ENCODE measurements around the gene CFTR. TPM values are rescaled to one million over a fixed set of nuclear protein-coding genes. Genes with fewer than 3 reads are reported as not detected.

CFTR gene
- total and polyA plus RNA-seq, 9 of the 15 experiments (the other 6 are each of a cell fraction or from before 2014, with no cell fraction given): 0.20 TPM; not detected in 8

GRCh38 chr7:117531595-117532244, 51.9 kb downstream of the CFTR start:
- Histone ChIP-seq H3K27ac (ENCODE audit: extremely low read depth, low read depth, low read length) (no peak overlapping the region), H3K9me3 (replicated peaks; ENCODE audit: control insufficient read depth, insufficient read depth, low read depth, low read length) (no peaks in the 10 kb centered on the region), H3K27me3 (ENCODE audit: control insufficient read depth in 2 of 2, insufficient read depth in 2 of 2, low read length in 2 of 2) (no peaks in the 10 kb centered on the region), H2AFZ (ENCODE audit: low read depth, low read length) (no peak overlapping the region), H4K20me1 (replicated peaks; ENCODE audit: control insufficient read depth, insufficient read depth, low read length) (no peaks in the 10 kb centered on the region), H3K9me1 (ENCODE audit: control insufficient read depth, insufficient read depth, low read length) (no peaks in the 10 kb centered on the region), H3K36me3 (ENCODE audit: control insufficient read depth, insufficient read depth, low read length) (no peaks in the 10 kb centered on the region), H3K9ac (ENCODE audit: insufficient read depth in 1 of 2, low read depth in 2 of 2, low read length in 2 of 2) (no peak overlapping the region), H3K4me3 (no peak overlapping the region), H3K79me2 (ENCODE audit: control insufficient read depth, insufficient read depth, low read length) (no peaks in the 10 kb centered on the region), H3K4me1 (replicated peaks in 1 of 2; ENCODE audit: control insufficient read depth in 2 of 2, insufficient read depth in 2 of 2, low read length in 2 of 2) (no peaks in the 10 kb centered on the region), H3K4me2 (ENCODE audit: insufficient read depth, low read length) (no peak overlapping the region)
- CTCF ChIA-PET (ENCODE audit: low intra/inter-chr PET ratio): no interaction called here
- POLR2A ChIA-PET: no interaction called here
- intact Hi-C loops (cut with micrococcal nuclease) (no loop called here), in situ Hi-C loops (cut with MboI) (no loop called here)
- TF ChIP-seq CLOCK (CRISPR knock-in tag; IDR thresholded peaks at IDR 0.05; ENCODE audit: borderline replicate concordance) (no peak), MAFG (tag; conservative IDR thresholded peaks at IDR 0.05) (no peak), DNMT1 (IDR thresholded peaks at IDR 0.05) (no peak), ZNF217 (CRISPR knock-in tag; IDR thresholded peaks at IDR 0.05) (no peak), CHCHD3 (CRISPR knock-in tag; IDR thresholded peaks at IDR 0.05) (no peak), NR3C1 (CRISPR knock-in tag; IDR thresholded peaks at IDR 0.05) (no peak), CEBPB (tag; IDR thresholded peaks at IDR 0.05) (no peak), ZNF644 (tag; IDR thresholded peaks at IDR 0.05; ENCODE audit: low read depth) (no peak), BACH1 (tag; IDR thresholded peaks at IDR 0.05) (no peak), MCM7 (IDR thresholded peaks at IDR 0.05) (no peak), BDP1 (IDR thresholded peaks at IDR 0.05; ENCODE audit: insufficient read depth, insufficient read length) (no peak), ZNF263 (CRISPR knock-in tag; IDR thresholded peaks at IDR 0.05; ENCODE audit: borderline replicate concordance) (no peak), PTRF (tag; IDR thresholded peaks at IDR 0.05) (no peak), NONO (IDR thresholded peaks at IDR 0.05; ENCODE audit: low read depth in 2 of 2, low read length in 1 of 2) (no peak)
- 0% methylated on average over 3 of the region's 3 CpGs for WGBS (ENCODE audit: insufficient coverage, low coverage, missing lambda C conversion rate)
- FAIRE-seq: no peak
- DNase-seq (ENCODE audit: extremely low read depth in 1 of 4, low spot score in 3 of 4): no peak
- BruUV-seq (replicated peaks): no TSS peak
- no peak for ATAC-seq
